ENCODE results near the gene DYDC1. TPM values are rescaled to one million over a fixed set of nuclear protein-coding genes. Genes with fewer than 3 reads are reported as not detected.
A peak's percentile ranks its signal among the peaks of the same experiment; 100 is the strongest.

Gene DYDC1
- total and polyA plus RNA-seq, 2 of the 13 experiments (the other 11 are each of a cell fraction or from before 2014, with no cell fraction given) = not detected

DNA sequence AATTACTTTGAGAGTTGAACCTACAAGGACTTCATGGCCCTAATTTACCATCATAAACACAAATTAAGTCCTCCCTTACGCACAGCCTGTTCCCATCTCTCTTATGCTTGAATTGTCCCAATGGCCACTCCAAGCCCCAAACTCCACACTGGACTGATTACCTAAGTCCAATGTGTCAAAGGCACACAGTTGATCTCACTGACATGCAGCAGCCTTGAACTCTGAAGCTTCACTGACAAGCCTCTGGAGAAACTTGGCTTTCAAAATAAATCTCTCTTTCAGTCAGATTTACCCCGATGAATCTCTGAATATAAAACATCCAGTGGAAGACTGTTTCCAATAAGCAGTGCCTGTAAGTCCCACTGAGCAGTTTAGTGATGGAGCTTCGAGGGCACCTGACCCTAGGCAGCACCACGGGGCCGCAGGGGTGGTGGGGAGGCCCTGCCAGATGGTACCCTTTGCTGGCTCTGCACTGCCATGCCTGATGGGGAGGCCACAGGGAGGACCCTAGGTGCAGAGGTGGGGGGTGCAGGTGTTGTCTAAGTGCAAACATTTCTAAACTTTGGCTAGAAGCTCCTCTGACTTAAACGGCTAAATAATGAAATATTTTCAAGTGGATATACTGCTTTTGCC lies 63.8 kb downstream of the DYDC1 start (continued):
- TF ChIP-seq ZNF687 (CRISPR knock-in tag; IDR thresholded peaks at IDR 0.05) (peak; percentile 68), SALL1 (CRISPR knock-in tag; IDR thresholded peaks at IDR 0.05) (peak; percentile 69; the same call in 1 of the 2 replicates), NR2F1 (CRISPR knock-in tag; IDR thresholded peaks at IDR 0.05) (peak; percentile 33 to 64; a peak in 1 of 4 replicates), WIZ (CRISPR knock-in tag; IDR thresholded peaks at IDR 0.05) (peak; percentile 75; the same call in 1 of the 2 replicates), THAP11 (CRISPR knock-in tag; IDR thresholded peaks at IDR 0.05) (no peak), NFATC3 (CRISPR knock-in tag; IDR thresholded peaks at IDR 0.05) (no peak), ONECUT2 (CRISPR knock-in tag; IDR thresholded peaks at IDR 0.05) (no peak), GTF3A (CRISPR knock-in tag; conservative IDR thresholded peaks at IDR 0.05) (no peak), HNF4G (IDR thresholded peaks at IDR 0.05; ENCODE audit: borderline replicate concordance, low read depth, low read length) (peak; percentile 58), HNF4G (CRISPR knock-in tag; IDR thresholded peaks at IDR 0.05; ENCODE audit: borderline replicate concordance, low read depth) (no peak), ZNF660 (CRISPR knock-in tag; IDR thresholded peaks at IDR 0.05; ENCODE audit: borderline replicate concordance, low read depth) (no peak), ZBED4 (CRISPR knock-in tag; IDR thresholded peaks at IDR 0.05; ENCODE audit: borderline replicate concordance) (no peak), TBX2 (CRISPR knock-in tag; IDR thresholded peaks at IDR 0.05; ENCODE audit: borderline replicate concordance) (peak; percentile 57; the same call in 1 of the 2 replicates), ZNF460 (CRISPR knock-in tag; IDR thresholded peaks at IDR 0.05; ENCODE audit: borderline replicate concordance) (no peak), TBL1XR1 (IDR thresholded peaks at IDR 0.05; ENCODE audit: borderline replicate concordance, low read length, partially characterized antibody) (no peak), ZBTB20 (CRISPR knock-in tag; IDR thresholded peaks at IDR 0.05; ENCODE audit: borderline replicate concordance, low read depth) (no peak), ZNF780A (CRISPR knock-in tag; IDR thresholded peaks at IDR 0.05) (no peak), ZKSCAN8 (CRISPR knock-in tag; IDR thresholded peaks at IDR 0.05; ENCODE audit: borderline replicate concordance) (no peak), TEAD3 (CRISPR knock-in tag; optimal IDR thresholded peaks at IDR 0.05; ENCODE audit: borderline replicate concordance) (peak; percentile 56), ZNF292 (CRISPR knock-in tag; IDR thresholded peaks at IDR 0.05; ENCODE audit: borderline replicate concordance, low read depth) (peak; percentile 62; the same call in 1 of the 2 replicates)
- TF ChIP-seq, protein P1, sequence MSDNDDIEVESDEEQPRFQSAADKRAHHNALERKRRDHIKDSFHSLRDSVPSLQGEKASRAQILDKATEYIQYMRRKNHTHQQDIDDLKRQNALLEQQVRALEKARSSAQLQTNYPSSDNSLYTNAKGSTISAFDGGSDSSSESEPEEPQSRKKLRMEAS (IDR thresholded peaks at IDR 0.05) = peak; percentile 48; the same call in 1 of the 2 replicates

Data from HepG2 (cell line).